OCI-LY3 (cell line): ENCODE measurements around the gene EMSY.

Experiments
- H2AFZ ChIP-seq: fragments of 200-600, 300-600 bp; shearing (Covaris generic); 2 replicates; pipeline ENCODE4 v1.6.0; 2014; ENCODE audit warnings: antibody characterized with exemption, low read depth, low read length
- H3K27ac ChIP-seq: fragments of 200-600, 300-600 bp; sonication (generic); 2 replicates; pipeline ENCODE4 v1.5.1; 2014; ENCODE audit warnings: mild to moderate bottlenecking, low read length, moderate library complexity, mixed read lengths
- H3K27me3 ChIP-seq: fragments of 200-600, 300-600 bp; sonication (generic); 2 replicates; pipeline ENCODE4 v1.6.1; 2014; ENCODE audit warnings: low read depth, low read length, mixed read lengths
- H3K36me3 ChIP-seq: fragments of 200-600, 300-600 bp; sonication (generic); replicated peaks from 2 replicates; pipeline ENCODE3; 2014; ENCODE audit warnings: low read depth, low read length, mixed read lengths
- H3K4me1 ChIP-seq: fragments of 300-600, 200-600 bp; sonication (generic); 2 replicates; pipeline ENCODE4 v1.6.1; 2014; ENCODE audit warnings: low read length, mixed read lengths
- H3K4me2 ChIP-seq: fragments of 200-600, 300-600 bp; sonication (generic); 2 replicates; pipeline ENCODE4 v1.6.1; 2014; ENCODE audit warnings: low read length, mixed read lengths
- H3K4me3 ChIP-seq: fragments of 300-600, 200-600 bp; sonication (generic); 2 replicates; pipeline ENCODE4 v1.5.1; 2014; ENCODE audit warnings: antibody characterized with exemption, mild to moderate bottlenecking, low read length, moderate library complexity
- H3K79me2 ChIP-seq: fragments of 300-600, 200-600 bp; shearing (Covaris generic); 2 replicates; pipeline ENCODE4 v1.6.1; 2014; ENCODE audit warnings: mild to moderate bottlenecking, low read length, mixed read lengths
- H3K9ac ChIP-seq: fragments of 300-600, 200-600 bp; shearing (Covaris generic); 2 replicates; pipeline ENCODE4 v1.6.0; 2014; ENCODE audit warnings: mild to moderate bottlenecking, low read length, moderate library complexity
- H3K9me3 ChIP-seq: fragments of 200-600, 300-600 bp; shearing (Covaris generic); 2 replicates; pipeline ENCODE4 v1.6.1; 2014; ENCODE audit warnings: low read length, mixed read lengths; ENCODE audit not compliant: insufficient read depth
- H4K20me1 ChIP-seq: fragments of 200-600, 300-600 bp; sonication (generic); 2 replicates; pipeline ENCODE4 v1.6.1; 2016; ENCODE audit warnings: low read length, mixed read lengths; ENCODE audit not compliant: insufficient read depth
- EZH2phosphoT487 ChIP-seq: fragments of 200-600 bp; shearing (Covaris generic); IDR thresholded peaks from 2 replicates; pipeline ENCODE4 v1.6.1; 2018; ENCODE audit warnings: antibody characterized with exemption, mixed run types, low read depth
- TF ChIP-seq, protein P1 (sequence below): fragments of 200-600, 300-600 bp; sonication (generic); IDR thresholded peaks from 2 replicates; pipeline ENCODE4 v1.5.1; 2014; ENCODE audit warnings: antibody characterized with exemption, low read length, low read depth

EMSY gene

DNA sequence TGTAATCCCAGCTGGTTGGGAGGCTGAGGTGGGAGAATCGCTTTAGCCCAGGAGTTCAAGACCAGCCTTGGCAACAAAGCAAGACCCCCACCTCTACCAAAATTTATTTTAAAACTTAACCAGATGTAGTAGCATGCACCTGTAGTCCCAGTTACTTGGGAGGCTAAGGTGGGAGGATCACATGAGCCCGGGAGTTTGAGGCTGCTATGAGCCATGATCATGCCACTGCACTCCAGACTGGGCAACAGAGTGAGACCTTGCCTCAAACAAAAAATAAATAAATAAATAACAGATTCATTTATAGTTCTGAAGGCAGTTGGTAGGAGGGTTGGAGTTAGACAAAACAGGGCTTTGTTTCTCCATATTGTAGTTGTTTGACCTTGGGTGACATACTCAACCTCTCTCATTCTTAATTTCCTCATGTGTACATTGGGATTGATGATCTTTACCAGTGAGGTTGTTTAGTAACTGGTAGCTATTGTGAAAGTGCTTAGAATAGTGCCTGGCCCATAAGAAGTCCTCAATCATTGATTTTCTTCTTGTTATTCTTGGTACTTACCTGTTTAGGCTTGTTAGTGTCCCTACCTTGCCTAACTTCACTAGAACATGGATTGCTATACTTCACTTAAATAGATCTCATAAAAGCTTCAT, 79.1 kb downstream of the EMSY start:
- H3K36me3 ChIP-seq: peaks cover 17% of the 10 kb centered on the region
- H3K9ac ChIP-seq: no peak overlapping the region
- no peak overlapping the region for H3K4me2 ChIP-seq
- H3K4me1 ChIP-seq: no peaks in the 10 kb centered on the region
- no peaks in the 10 kb centered on the region for H3K79me2 ChIP-seq
- no peak overlapping the region for H3K4me3 ChIP-seq
- no peaks in the 10 kb centered on the region for H3K27me3 ChIP-seq
- no peak overlapping the region for H3K27ac ChIP-seq
- no peaks in the 10 kb centered on the region for H3K9me3 ChIP-seq
- H2AFZ ChIP-seq: no peak overlapping the region
- no peaks in the 10 kb centered on the region for H4K20me1 ChIP-seq
- no peak for TF ChIP-seq EZH2phosphoT487
- TF ChIP-seq, protein P1, sequence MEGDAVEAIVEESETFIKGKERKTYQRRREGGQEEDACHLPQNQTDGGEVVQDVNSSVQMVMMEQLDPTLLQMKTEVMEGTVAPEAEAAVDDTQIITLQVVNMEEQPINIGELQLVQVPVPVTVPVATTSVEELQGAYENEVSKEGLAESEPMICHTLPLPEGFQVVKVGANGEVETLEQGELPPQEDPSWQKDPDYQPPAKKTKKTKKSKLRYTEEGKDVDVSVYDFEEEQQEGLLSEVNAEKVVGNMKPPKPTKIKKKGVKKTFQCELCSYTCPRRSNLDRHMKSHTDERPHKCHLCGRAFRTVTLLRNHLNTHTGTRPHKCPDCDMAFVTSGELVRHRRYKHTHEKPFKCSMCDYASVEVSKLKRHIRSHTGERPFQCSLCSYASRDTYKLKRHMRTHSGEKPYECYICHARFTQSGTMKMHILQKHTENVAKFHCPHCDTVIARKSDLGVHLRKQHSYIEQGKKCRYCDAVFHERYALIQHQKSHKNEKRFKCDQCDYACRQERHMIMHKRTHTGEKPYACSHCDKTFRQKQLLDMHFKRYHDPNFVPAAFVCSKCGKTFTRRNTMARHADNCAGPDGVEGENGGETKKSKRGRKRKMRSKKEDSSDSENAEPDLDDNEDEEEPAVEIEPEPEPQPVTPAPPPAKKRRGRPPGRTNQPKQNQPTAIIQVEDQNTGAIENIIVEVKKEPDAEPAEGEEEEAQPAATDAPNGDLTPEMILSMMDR: no peak

DNA sequence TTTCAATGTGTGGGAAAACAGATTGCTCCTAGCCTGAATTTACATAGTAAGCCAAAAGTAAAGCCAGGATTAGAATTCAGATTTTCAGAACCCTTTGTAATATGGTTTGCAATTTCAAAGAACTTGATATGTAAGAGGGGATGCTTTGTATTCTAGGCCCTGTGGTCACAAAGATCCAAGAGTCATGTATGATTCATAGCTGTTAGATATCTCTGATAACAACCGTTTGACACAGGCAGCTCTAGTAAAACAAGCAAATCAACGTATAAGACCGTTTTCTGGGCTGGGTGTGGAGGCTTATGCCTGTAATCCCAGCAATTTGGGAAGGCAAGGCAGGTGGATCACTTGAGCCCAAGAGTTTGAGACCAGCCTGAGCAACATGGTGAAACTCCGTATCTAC, 79.6 kb downstream of the EMSY start:
- no peak overlapping the region for H3K4me2 ChIP-seq
- H3K9me3 ChIP-seq: no peaks in the 10 kb centered on the region
- H3K9ac ChIP-seq: no peak overlapping the region
- H3K36me3 ChIP-seq: peaks cover 19% of the 10 kb centered on the region
- H4K20me1 ChIP-seq: no peaks in the 10 kb centered on the region
- no peaks in the 10 kb centered on the region for H3K4me1 ChIP-seq
- H2AFZ ChIP-seq: no peak overlapping the region
- H3K27ac ChIP-seq: no peak overlapping the region
- no peaks in the 10 kb centered on the region for H3K27me3 ChIP-seq
- TF ChIP-seq EZH2phosphoT487: no peak
- TF ChIP-seq, protein P1: no peak
- H3K4me3 ChIP-seq: no peak overlapping the region
- H3K79me2 ChIP-seq: no peaks in the 10 kb centered on the region

DNA sequence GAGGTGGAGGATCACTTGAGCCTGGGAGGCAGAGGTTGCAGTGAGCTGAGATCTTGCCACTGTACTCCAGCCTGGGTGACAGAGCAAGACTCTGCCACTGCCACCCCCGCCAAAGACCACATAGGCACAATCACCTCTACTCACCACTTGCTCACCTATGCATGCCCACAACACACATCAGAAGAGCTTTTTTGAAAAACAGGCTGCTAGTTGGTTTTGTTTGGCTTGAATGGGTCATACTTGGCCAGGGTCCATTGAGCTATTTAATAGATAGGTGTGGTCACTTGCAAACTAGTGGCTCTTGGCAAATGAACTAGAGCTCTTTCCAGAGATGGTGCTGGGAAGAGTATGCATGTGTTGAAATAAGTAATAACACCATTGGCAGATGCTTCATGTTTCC, 80.1 kb downstream of the EMSY start:
- Histone ChIP-seq H3K4me2 (no peak overlapping the region), H3K27ac (no peak overlapping the region)

DNA sequence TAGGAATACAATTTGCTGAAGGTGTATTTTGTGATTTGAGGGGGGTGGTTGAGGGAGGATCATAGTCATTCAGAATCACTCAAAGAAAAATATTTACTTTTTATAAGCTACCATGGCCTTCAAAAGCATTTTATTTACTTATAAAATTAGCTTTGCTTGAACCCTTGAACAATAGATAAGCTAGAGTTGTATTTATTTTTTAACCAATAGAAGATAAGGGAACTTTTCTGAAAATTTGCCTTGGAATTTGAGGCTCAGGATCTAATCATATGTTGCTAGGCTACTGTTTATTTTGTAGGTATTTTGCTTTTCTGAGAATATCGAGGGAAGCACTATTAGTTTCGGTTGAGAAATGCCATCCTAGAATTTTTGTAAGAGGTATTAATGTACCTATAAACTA, 82.1 kb downstream of the EMSY start:
- Histone ChIP-seq H3K79me2 (no peaks in the 10 kb centered on the region), H3K9me3 (no peaks in the 10 kb centered on the region), H3K4me3 (no peak overlapping the region), H3K27me3 (no peaks in the 10 kb centered on the region), H3K36me3 (peaks cover 26% of the 10 kb centered on the region), H3K4me2 (no peak overlapping the region), H3K4me1 (no peaks in the 10 kb centered on the region), H4K20me1 (no peaks in the 10 kb centered on the region), H3K9ac (no peak overlapping the region), H2AFZ (no peak overlapping the region), H3K27ac (no peak overlapping the region)
- no peak for TF ChIP-seq EZH2phosphoT487
- TF ChIP-seq, protein P1: no peak

More for the DNA sequence above, 80.1 kb downstream of the EMSY start:
- H4K20me1 ChIP-seq: no peaks in the 10 kb centered on the region
- peaks cover 18% of the 10 kb centered on the region for H3K36me3 ChIP-seq
- H3K4me1 ChIP-seq: no peaks in the 10 kb centered on the region
- H3K9ac ChIP-seq: no peak overlapping the region
- TF ChIP-seq, protein P1: no peak
- TF ChIP-seq EZH2phosphoT487: no peak
- no peak overlapping the region for H2AFZ ChIP-seq
- H3K4me3 ChIP-seq: no peak overlapping the region
- no peaks in the 10 kb centered on the region for H3K79me2 ChIP-seq
- H3K9me3 ChIP-seq: no peaks in the 10 kb centered on the region
- no peaks in the 10 kb centered on the region for H3K27me3 ChIP-seq
